Panc1 (cell line): ENCODE results near the gene SDK1. TPM values are rescaled to one million over a fixed set of nuclear protein-coding genes. Genes with fewer than 3 reads are reported as not detected.

Source experiments
- ATAC-seq: fragments of 200-7000 bp; cut with Tn5 transposase; 2 replicates; pipeline ENCODE4 v1.9.1; 2020; ENCODE audit warnings: mild to moderate bottlenecking, moderate library complexity
- BruUV-seq: library from RNA; stranded (reverse); fragments of 400-500 nt; replicated peaks from 2 replicates; lab custom pipeline; 2021; lab: Mats Ljungman, UMichigan
- CTCF ChIA-PET: fragments of 300-600 bp; sonication (Branson Sonifier 250); formaldehyde crosslinking; loops from one replicate; lab custom pipeline; 2022; ENCODE audit warnings: antibody characterized with exemption; lab: Charles Lee
- POLR2A ChIA-PET: fragments of 300-600 bp; sonication (Branson Sonifier 250); formaldehyde crosslinking; loops from one replicate; lab custom pipeline; 2022; ENCODE audit warnings: antibody characterized with exemption; lab: Charles Lee
- DNase-seq: peaks from one replicate; pipeline ENCODE4 v3.0.0-alpha.2; 2010; ENCODE audit warnings: low read depth, low spot score
- H3K27ac ChIP-seq: 2 replicates; pipeline ENCODE4 v1.5.1; 2011; ENCODE audit warnings: mild to moderate bottlenecking, low read length, inconsistent platforms
- H3K27me3 ChIP-seq: fragments of 200-500 bp; sonication (Bioruptor generic); 2 replicates; pipeline ENCODE4 v1.6.0; 2014; ENCODE audit warnings: low read length, inconsistent platforms; ENCODE audit not compliant: control insufficient read depth, insufficient read depth
- H3K36me3 ChIP-seq: fragments of 200-500 bp; sonication (Bioruptor generic); 2 replicates; pipeline ENCODE4 v1.5.1; 2014; ENCODE audit warnings: inconsistent platforms, mild to moderate bottlenecking, low read length, moderate library complexity; ENCODE audit not compliant: control insufficient read depth, insufficient read depth
- H3K4me1 ChIP-seq: 2 replicates; pipeline ENCODE4 v1.5.1; 2011; ENCODE audit warnings: inconsistent platforms, mild to moderate bottlenecking, low read length, moderate library complexity; ENCODE audit not compliant: control insufficient read depth, insufficient read depth
- H3K4me3 ChIP-seq, 2 experiments: 2 replicates each; pipeline ENCODE4 v1.5.1; 2011 to 2012; ENCODE audit warnings: low read depth in 2 of 2, low read length in 2 of 2, mild to moderate bottlenecking in 2 of 2, inconsistent platforms in 1 of 2, moderate library complexity in 1 of 2
- H3K9me3 ChIP-seq: fragments of 200-500 bp; sonication (Bioruptor generic); 2 replicates; pipeline ENCODE4 v1.5.1; 2014; ENCODE audit warnings: low read depth, mild to moderate bottlenecking, inconsistent platforms, low read length, moderate library complexity; ENCODE audit not compliant: control insufficient read depth, insufficient read depth
- CTCF ChIP-seq: fragments of 450-650 bp; IDR thresholded peaks from 2 replicates; pipeline ENCODE4 v1.5.1; 2017; ENCODE audit warnings: mild to moderate bottlenecking
- POLR2AphosphoS5 ChIP-seq: IDR thresholded peaks from 2 replicates; pipeline ENCODE4 v1.6.1; 2012; ENCODE audit warnings: mild to moderate bottlenecking, low read depth, low read length, moderate library complexity
- REST ChIP-seq, 2 experiments: IDR thresholded peaks; 2 replicates each; pipeline ENCODE4 v1.6.1; 2011 to 2012; ENCODE audit warnings: low read depth in 2 of 2, control low read depth in 1 of 2, low read length in 1 of 2, mild to moderate bottlenecking in 1 of 2, moderate library complexity in 1 of 2; ENCODE audit not compliant: insufficient read depth in 1 of 2
- SIN3A ChIP-seq: IDR thresholded peaks from 2 replicates; pipeline ENCODE4 v1.6.1; 2012; ENCODE audit warnings: low read depth, mild to moderate bottlenecking, low read length, moderate library complexity, borderline replicate concordance; ENCODE audit not compliant: insufficient read depth
- TCF7L2 ChIP-seq: IDR thresholded peaks from 2 replicates; pipeline ENCODE4 v1.6.1; 2011; ENCODE audit warnings: mild to moderate bottlenecking, low read depth, low read length, inconsistent platforms
- in situ Hi-C: cut with HindIII; loops from 2 replicates; pipeline ENCODE4 v1.10.0; 2016; ENCODE audit warnings: low sequenced_read_pairs, low pct_unique_long_range_greater_than_20kb
- intact Hi-C: fragments of 100-400 bp; cut with micrococcal nuclease; formaldehyde crosslinking; loops from one replicate; pipeline ENCODE4 v1.10.0; 2022; ENCODE audit not compliant: unreplicated experiment
- total RNA-seq: library from RNA; stranded (reverse); gene quantifications from one replicate; pipeline ENCODE4 v1.2.1, GENCODE V29; 2021; ENCODE audit not compliant: unreplicated experiment

SDK1 gene
- total RNA-seq, 1 experiment from 2014 or later = 47.4 TPM

DNA sequence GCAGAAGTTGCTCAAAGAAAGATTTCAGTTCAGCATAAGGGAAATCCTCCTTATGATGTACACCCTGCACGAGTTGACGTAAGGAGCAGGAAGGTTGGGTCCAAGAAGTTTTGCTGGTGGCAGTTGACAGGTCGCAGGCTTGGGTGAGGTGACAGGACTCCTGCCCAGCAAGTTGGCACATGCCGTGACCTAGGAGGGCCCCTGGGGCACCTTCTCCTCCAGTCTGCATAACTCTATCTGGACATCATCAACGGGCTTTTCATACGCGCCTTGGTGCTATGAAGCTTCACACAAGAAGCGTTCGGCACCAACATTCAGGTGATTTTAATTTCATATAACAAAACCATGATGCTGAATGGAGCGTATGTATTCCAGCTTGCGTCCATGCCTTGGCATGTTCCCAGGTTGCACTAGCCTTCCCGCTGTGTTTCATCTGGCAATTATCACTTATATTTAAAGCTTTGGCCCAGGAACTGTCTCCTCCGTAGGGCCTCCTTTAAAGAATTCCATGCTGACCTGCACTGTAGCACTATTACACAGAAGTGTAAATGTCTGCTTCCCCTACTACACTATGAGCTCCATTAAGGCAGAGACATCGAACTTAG lies 729.4 kb downstream of the SDK1 start:
- Histone ChIP-seq H3K27me3 (no peaks in the 10 kb centered on the region), H3K36me3 (no peaks in the 10 kb centered on the region), H3K4me1 (no peaks in the 10 kb centered on the region), H3K9me3 (no peaks in the 10 kb centered on the region), H3K27ac (no peak overlapping the region), H3K4me3 (no peak overlapping the region)
- BruUV-seq = no TSS peak
- in situ Hi-C loops (no loop called here), intact Hi-C loops (no loop called here)
- TF ChIP-seq TCF7L2 (no peak), CTCF (no peak), POLR2AphosphoS5 (no peak), REST (IDR thresholded peaks at IDR 0.05; ENCODE audit: insufficient read depth in 1 of 2, low read depth in 2 of 2, low read length in 1 of 2) (no peak)
- ChIA-PET CTCF (no interaction called here), POLR2A (interaction anchor here (0.6 kb wide), 1 partner anchor 619 kb away, joined by 3 read pairs; no protein-coding TSS in a partner anchor)
- no peak for ATAC-seq
- no peak for DNase-seq

DNA sequence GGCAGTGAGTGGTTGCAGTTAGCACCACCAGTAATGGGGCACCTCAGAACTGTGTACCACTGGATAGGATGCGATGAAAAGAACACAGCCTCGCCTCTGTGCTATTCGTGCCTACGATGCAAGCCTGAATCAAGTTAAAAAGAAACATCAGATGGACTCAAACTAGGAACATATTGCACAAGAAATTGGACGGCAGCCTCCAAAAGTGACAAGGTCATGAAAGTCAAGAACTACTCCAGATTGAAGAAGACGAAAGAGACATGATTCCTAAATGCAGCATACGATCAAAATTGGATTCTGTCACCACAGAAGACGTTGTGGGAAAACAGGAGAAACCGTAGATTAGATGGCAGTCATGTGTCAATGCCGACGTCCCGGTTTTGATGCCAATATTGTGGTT lies 732.9 kb downstream of the SDK1 start:
- in situ Hi-C loops (no loop called here), intact Hi-C loops (no loop called here)
- POLR2A ChIA-PET = no interaction called here
- Histone ChIP-seq H3K9me3 (no peaks in the 10 kb centered on the region), H3K4me3 (no peak overlapping the region), H3K4me1 (no peaks in the 10 kb centered on the region), H3K36me3 (no peaks in the 10 kb centered on the region), H3K27me3 (no peaks in the 10 kb centered on the region), H3K27ac (no peak overlapping the region)
- no peak for ATAC-seq
- CTCF ChIA-PET = no interaction called here
- no TSS peak for BruUV-seq
- TF ChIP-seq REST (IDR thresholded peaks at IDR 0.05; ENCODE audit: insufficient read depth in 1 of 2, low read depth in 2 of 2, low read length in 1 of 2) = no peak
- TF ChIP-seq POLR2AphosphoS5 = no peak
- no peak for TF ChIP-seq CTCF
- TF ChIP-seq SIN3A = no peak
- TF ChIP-seq TCF7L2 = no peak
- no peak for DNase-seq
